Left lung (tissue), 10 donors: ENCODE data around the gene MZF1. TPM values are rescaled to one million over a fixed set of nuclear protein-coding genes. Genes with fewer than 3 reads are reported as not detected.

Experiments used
- ATAC-seq: fragments of 200-7000 bp; cut with Tn5 transposase; one replicate; pipeline ENCODE4 v1.9.1; 2020; ENCODE audit warnings: moderate library complexity
- DNase-seq, 4 donors: peaks; one replicate each; pipeline ENCODE4 v3.0.0-alpha.2; 2013 to 2020
- H3K27ac ChIP-seq, 2 donors: fragments of 200-600 bp; sonication (generic) in 1 of 2; one replicate each; pipeline versions ENCODE4 v1.5.0 to v1.8.0; 2020 to 2021
- H3K27me3 ChIP-seq, 2 donors: fragments of 200-600 bp; sonication (generic) in 1 of 2; one replicate each; pipeline versions ENCODE4 v1.5.0 to v1.8.0; 2020 to 2021
- H3K36me3 ChIP-seq, 2 donors: fragments of 200-600 bp; sonication (generic) in 1 of 2; one replicate each; pipeline versions ENCODE4 v1.5.0 to v1.8.0; 2020 to 2021
- H3K4me1 ChIP-seq, 2 donors: fragments of 200-600 bp; one replicate each; pipeline ENCODE4 v1.8.0; 2021
- H3K4me3 ChIP-seq, 2 donors: fragments of 200-600 bp; sonication (generic) in 1 of 2; one replicate each; pipeline versions ENCODE4 v1.5.0 to v1.8.0; 2020 to 2021; ENCODE audit warnings: mild to moderate bottlenecking in 1 of 2
- H3K9me3 ChIP-seq, 2 donors: fragments of 200-600 bp; sonication (generic) in 1 of 2; one replicate each; pipeline versions ENCODE4 v1.5.0 to v1.8.0; 2020 to 2021
- CTCF ChIP-seq, 2 donors: fragments of 200-600 bp; sonication (generic) in 1 of 2; IDR thresholded peaks; one replicate each; pipeline versions ENCODE4 v1.5.0 to v1.8.0; 2021; ENCODE audit warnings: antibody characterized with exemption in 2 of 2
- intact Hi-C, 2 donors: fragments of 100-400 bp; cut with DNase I; formaldehyde crosslinking; loops; one replicate each; pipeline versions ENCODE4 v1.11.2 to v1.14.2; 2022
- polyA plus RNA-seq, 6 donors: library from polyadenylated mRNA; unstranded; fragments of 120-200 nt; gene quantifications; one replicate each; pipeline ENCODE4 v1.2.1, GENCODE V29; 2013; ENCODE audit not compliant: insufficient read length in 6 of 6
- total RNA-seq, 2 donors: library from RNA; stranded (reverse); fragmentation: NEBNext Ultra II Directional; extraction: Animal tissue kit (Norgen Biotek cat#: 25700); gene quantifications; one replicate each; pipeline ENCODE4 v1.2.1, GENCODE V29; 2021
- donor health status: DM: no; HTN: yes; CAD: no.
- donor health status: DM: no; HTN: no; CAD: no.

MZF1 gene
- total and polyA plus RNA-seq, 8 donors, result 29.1 to 58.0 (median 36.4) TPM

- no peak for TF ChIP-seq CTCF (IDR thresholded peaks at IDR 0.05)
- Histone ChIP-seq H3K9me3 (no peaks in the 10 kb centered on the region), H3K4me3 (peak overlapping the region; percentile 24 to 35), H3K27ac (peak overlapping the region in 1 of 2 donors; percentile 33), H3K4me1 (peaks cover 9 to 19% of the 10 kb centered on the region in 2 donors), H3K27me3 (peaks cover 6 to 19% of the 10 kb centered on the region in 2 donors), H3K36me3 (no peaks in the 10 kb centered on the region)
- ATAC-seq (peak; percentile 90), DNase-seq (peak in 2 of 4 donors; percentile 65 to 88)
- intact Hi-C loops, result no loop called here
These were observed 34.6 kb downstream of the MZF1 start for GRCh38 chr19:58538257-58539168.

GRCh38 chr19:58536852-58537798, 36.0 kb downstream of the MZF1 start:
- DNase-seq (no peak), ATAC-seq (no peak)
- intact Hi-C loops, result no loop called here
- H3K27me3 ChIP-seq, result peaks cover 6 to 19% of the 10 kb centered on the region in 2 donors
- H3K4me1 ChIP-seq, result peaks cover 9 to 15% of the 10 kb centered on the region in 2 donors
- no peak overlapping the region for H3K4me3 ChIP-seq
- TF ChIP-seq CTCF (IDR thresholded peaks at IDR 0.05), result no peak
- H3K27ac ChIP-seq, result no peak overlapping the region
- H3K9me3 ChIP-seq, result no peaks in the 10 kb centered on the region
- no peaks in the 10 kb centered on the region for H3K36me3 ChIP-seq

GRCh38 chr19:58535857-58536256, 37.3 kb downstream of the MZF1 start:
- Histone ChIP-seq H3K36me3 (no peaks in the 10 kb centered on the region), H3K4me3 (no peak overlapping the region), H3K27me3 (peaks cover 6 to 27% of the 10 kb centered on the region in 2 donors), H3K27ac (no peak overlapping the region), H3K9me3 (no peaks in the 10 kb centered on the region), H3K4me1 (peaks cover 9 to 15% of the 10 kb centered on the region in 2 donors)
- intact Hi-C loops, result no loop called here
- ATAC-seq, result no peak
- DNase-seq, result no peak
- TF ChIP-seq CTCF (IDR thresholded peaks at IDR 0.05), result no peak

GRCh38 chr19:58531034-58531840, 41.9 kb downstream of the MZF1 start:
- Histone ChIP-seq H3K27ac (no peak overlapping the region), H3K36me3 (no peaks in the 10 kb centered on the region), H3K4me3 (no peak overlapping the region), H3K9me3 (no peaks in the 10 kb centered on the region), H3K27me3 (peaks cover 0 to 10% of the 10 kb centered on the region in 2 donors), H3K4me1 (no peaks in the 10 kb centered on the region)
- intact Hi-C loops, result no loop called here
- ATAC-seq, result no peak
- no peak for TF ChIP-seq CTCF (IDR thresholded peaks at IDR 0.05)
- DNase-seq, result no peak
